ENCODE measurements around the gene SUSD1. TPM values are rescaled to one million over a fixed set of nuclear protein-coding genes. Genes with fewer than 3 reads are reported as not detected.
"Not testable (repeated sequence)": the region's sequence is repeated elsewhere in the genome, so short reads cannot be mapped to it uniquely, and the experiment has no call there.

Gene SUSD1
- total RNA-seq, 1 experiment from 2014 or later, result 15.4 TPM

- DNase-seq (ENCODE audit: low spot score), result no peak
These were observed 45.9 kb downstream of the SUSD1 start for GRCh38 chr9:112129246-112129645.

DNA sequence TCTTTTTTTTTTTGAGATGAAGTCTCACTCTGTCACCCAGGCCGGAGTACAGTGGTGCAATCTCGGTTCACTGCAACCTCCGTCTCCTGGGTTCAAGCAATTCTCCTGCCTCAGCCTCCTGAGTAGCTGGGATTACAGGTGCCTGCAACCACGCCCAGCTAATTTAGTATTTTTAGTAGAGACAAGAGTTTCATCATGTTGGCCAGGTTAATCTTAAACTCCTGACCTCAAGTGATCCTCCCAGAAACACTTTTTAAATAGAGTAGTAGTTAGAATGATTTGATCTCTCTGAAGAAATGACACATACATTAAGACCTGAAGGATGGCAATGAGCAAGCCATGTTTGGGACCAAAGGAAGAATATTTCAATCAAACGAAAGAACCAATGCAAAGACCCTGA, 46.7 kb downstream of the SUSD1 start:
- DNase-seq (ENCODE audit: low spot score), result not testable (repeated sequence)

DNA sequence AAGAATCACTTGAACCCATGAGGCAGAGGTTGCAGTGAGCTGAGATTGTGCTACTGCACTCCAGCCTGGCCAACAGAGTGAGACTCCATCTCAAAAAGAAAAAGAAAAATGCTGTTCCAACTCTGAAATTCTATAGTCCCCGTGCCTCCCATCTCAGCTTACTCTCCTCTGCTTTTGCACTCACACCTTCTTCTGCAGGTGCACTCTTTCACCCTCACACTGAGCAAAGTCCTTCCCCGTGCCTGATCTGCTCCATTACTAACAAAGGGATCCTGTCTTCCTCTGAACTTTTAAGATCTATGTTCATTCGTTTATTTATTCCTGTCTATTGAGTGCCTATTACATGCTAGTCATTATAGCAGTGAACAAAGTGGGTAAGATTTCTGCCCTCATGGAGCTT, 47.8 kb downstream of the SUSD1 start:
- DNase-seq (ENCODE audit: low spot score), result no peak

DNA sequence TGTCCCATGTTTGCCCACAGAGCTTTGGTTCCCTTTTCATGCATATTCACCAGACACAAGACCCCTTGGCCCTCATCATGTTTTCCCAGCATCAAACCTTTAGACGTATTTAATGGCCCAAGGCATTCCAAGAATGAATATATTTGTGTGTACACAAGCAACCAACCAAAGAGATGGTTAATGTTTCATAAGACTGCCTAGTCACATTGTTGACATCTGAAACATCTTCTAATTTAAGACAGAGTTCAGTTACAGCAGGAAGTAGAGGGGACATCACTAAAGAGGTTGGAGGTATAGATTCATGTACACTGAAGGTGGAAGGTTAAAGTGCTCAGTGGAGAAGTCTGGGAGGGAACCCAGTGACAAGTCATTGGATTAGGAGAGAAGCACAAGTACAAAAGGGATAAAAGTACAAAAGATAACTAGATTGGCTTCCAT, 49.1 kb downstream of the SUSD1 start:
- DNase-seq (ENCODE audit: low spot score), result no peak

DNA sequence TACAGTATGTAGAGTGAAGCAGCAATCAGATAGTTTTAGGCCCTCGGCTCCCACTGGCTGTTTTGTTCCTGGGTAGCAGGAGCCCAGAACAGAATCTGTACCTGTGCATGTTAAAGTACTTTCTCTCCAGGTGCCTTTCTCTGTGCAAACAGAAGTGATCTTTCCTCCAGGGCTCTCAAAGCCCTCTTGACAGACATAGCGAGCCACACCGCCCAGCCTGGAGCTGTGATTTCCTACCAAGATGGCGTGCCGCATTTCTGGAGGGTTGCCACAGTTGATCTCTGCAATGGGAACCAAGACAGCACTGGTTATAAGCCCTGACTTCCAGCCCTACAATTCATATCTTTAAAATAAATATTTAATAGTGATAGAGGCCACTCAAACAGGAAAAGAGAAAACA, 50.9 kb downstream of the SUSD1 start:
- DNase-seq (ENCODE audit: low spot score), result no peak

DNA sequence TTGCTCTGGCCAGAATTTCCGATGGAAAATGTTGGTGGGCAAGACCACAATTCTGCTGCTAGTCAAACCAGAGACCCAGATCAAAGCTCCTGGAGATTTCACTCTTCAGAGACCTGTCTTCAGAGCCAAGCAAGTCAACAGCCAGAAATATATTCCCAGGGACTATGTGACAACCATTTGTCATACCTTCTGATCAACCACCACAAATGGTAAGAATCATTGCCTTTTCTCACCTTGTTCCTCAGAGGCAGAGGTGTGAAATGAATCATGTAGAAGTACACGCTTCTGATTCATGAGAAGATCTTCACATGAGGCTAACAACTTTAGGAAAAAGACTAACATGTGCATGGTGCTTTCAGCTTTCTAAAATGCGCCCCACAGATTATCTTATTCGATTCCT, 53.5 kb downstream of the SUSD1 start:
- DNase-seq (ENCODE audit: low spot score), result no peak

- DNase-seq (ENCODE audit: low spot score), result no peak
These were observed 54.6 kb downstream of the SUSD1 start for GRCh38 chr9:112120439-112120925.

DNA sequence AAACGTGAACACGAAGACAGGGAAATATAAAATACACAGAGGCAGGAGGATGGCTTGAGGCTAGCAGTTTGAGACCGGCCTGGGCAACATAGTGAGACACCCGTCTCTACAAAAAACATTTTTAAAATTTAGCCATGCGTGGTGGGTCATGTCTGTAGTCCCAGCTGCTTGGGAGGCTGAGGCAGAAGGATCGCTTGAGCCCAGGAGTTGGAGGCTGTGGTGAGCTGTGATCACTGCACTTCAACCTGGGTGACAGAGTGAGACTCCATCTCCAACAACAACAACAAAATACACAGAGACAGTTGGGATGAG, 55.1 kb downstream of the SUSD1 start:
- DNase-seq (ENCODE audit: low spot score), result no peak

DNA sequence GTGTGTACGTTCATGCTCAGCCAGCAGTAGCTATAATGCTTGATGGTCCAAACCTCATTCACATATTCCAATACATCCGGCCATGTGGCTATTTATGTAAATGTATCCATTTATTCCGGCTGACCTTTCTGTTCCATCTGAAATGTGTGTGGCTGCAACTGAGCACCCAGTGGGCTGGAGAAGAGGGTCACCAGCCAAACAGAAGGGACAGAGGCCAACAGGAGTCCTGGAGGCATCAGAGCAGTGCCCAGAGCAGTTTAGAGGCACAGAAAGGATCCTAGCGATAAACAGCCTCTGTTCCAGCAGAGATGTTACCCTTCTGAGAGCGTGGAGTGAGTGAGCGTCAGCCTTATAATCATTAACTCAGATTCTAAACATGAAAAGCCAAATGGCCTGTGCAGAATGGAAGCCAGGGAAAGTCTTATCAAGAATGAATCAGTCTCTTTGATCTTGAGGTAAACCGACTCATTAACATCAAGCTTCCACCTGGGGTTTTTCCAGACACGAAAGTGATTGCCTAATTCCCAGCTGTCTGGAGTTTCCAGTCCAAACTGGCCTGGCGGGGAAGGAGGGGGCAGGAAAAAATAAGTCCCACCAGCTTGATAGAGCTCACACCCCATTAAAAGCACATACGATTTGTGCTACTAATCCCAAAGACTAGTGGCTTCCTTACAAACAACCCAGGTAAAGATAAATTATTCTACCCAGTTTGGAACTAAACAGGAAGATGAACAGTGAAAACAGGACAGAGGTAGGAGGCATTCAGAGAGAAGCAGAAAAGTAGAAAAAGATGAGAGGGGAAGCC, 55.7 kb downstream of the SUSD1 start:
- DNase-seq (ENCODE audit: low spot score), result peak; percentile 57

DNA sequence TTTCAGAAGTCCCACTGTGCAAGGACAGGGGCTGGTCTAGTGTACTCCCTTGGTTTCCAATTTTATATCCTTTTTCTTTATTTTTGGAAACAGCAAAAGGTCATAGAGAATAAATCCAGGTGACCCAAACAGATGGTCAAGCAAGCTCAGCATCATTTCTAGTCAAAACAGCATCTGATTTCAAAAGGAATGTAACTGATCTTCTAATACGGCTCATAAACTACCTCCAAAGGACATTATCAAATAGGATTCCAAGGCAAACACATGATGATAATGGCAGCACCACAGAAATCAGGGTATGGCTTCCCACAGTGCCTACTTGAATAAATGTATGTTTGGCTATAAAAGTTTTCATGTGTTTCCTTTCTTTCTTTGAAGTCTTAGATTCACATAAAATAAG, 57.1 kb downstream of the SUSD1 start:
- DNase-seq (ENCODE audit: low spot score), result no peak

DNA sequence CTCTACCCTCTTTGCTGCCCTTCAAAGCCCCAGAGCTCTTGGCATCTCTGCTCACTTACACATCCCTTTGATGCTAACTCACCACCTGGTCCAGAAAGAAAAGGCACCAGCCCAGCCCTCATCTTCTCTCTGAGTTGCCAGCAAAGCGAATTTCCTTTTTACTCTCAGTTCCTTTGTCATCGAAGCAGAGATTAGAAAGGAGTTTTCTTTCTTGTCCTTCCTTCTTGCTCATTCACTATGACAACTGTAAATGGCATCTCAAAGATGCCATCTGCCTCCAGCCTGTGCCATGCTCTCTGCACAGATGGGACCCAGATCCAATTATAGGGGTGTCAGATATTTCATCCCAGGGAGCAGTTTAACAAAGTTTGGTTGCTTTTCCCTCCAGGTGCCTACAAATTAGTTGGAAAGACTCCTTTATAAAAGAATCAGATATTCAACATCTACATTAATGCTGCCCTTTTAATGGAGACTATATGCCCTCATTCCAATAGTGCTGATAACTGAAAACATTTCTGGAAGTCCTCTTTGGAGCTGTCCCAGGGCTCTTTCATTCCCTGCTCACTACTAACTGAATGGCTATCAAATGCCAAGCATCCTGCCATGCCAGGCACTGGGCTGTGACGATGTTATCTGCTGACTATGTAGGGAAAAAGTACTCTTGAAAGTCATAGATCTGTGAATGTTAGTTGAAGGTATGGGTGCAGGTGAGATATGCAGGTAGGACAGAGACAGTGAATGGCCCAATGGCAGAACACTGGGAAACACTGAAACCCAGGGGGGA, 58.9 kb downstream of the SUSD1 start:
- DNase-seq (ENCODE audit: low spot score), result no peak

GRCh38 chr9:112115109-112115508, 60.0 kb downstream of the SUSD1 start:
- DNase-seq (ENCODE audit: low spot score), result no peak

GRCh38 chr9:112112941-112113681, 62.0 kb downstream of the SUSD1 start:
- peak; percentile 54 for DNase-seq (ENCODE audit: low spot score)

DNA sequence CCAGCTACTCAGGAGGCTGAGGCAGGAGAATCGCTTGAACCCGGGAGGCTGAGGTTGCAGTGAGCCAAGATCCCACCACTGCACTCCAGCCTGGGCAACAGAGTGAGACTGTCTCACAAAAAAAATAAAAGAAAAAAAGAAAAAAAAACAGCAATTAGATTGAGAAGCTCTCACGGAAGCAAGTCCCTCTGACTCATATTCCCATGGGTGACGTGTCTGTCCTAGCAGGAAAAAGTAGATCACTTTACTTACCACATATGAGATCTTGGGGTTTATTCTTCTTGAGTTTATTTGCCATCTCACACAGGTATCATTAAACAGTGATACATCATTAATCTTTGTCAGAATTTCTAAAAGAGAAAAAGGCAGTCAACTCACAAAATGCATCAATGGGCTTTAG, 62.6 kb downstream of the SUSD1 start:
- peak; percentile 88 for DNase-seq (ENCODE audit: low spot score)

DNA sequence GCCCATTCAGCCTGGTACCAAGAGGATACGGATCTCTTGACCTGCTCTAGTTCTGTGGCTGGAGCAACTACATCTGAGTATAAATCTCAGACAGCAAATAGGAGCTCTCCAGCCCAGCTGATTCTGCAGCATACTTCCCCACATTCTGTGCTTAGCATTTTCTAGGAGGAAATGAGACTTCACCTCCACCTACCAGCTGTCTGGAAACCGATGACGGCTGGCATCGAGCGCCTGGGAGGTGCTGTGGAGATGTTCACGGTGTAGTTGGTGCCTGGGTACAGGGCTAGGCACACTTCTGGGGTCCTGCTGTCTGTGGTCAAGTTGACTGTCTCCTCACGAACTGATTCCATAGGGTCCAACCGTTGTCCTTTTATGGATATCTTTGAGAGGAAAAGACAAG, 63.6 kb downstream of the SUSD1 start:
- no peak for DNase-seq (ENCODE audit: low spot score)

DNA sequence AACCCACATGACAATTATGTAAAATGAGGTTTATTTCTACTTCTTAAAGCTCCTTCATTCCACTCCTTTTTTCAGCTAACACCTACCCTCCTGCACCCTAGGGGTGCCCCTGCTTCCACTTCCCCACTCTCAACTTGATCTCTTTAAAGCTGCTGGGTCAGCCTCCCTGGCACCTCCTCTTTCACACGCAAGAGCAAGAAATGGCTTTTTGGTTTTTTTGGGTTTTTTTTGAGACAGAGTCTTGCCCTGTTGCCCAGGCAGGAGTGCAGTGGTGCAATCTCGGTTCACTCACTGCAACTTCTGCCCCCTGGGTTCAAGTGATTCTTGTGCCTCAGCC, 64.4 kb downstream of the SUSD1 start:
- DNase-seq (ENCODE audit: low spot score), result no peak

- DNase-seq (ENCODE audit: low spot score), result peak; percentile 4
These were observed 64.9 kb downstream of the SUSD1 start for GRCh38 chr9:112110094-112110776.

GRCh38 chr9:112104901-112105300, 70.2 kb downstream of the SUSD1 start:
- DNase-seq (ENCODE audit: low spot score), result no peak

DNA sequence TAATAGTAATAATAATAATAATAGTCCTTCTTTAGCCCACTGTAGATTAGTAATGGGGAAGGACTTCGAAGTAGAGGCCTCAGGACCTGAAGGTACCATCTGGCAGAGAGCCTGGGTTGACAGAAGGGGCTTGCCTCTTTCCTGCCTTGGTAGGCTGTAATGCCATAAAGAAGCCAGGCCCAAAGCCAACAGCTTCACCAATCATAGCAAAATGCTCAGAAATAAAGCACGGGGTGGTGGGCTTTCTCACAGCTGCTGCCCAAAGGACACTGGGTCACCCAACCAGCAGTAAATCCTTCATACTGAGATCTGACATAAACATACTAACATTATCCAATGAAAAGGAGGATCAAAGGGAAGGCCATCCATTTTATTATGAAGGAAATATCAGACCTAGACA, 70.7 kb downstream of the SUSD1 start:
- no peak for DNase-seq (ENCODE audit: low spot score)

DNA sequence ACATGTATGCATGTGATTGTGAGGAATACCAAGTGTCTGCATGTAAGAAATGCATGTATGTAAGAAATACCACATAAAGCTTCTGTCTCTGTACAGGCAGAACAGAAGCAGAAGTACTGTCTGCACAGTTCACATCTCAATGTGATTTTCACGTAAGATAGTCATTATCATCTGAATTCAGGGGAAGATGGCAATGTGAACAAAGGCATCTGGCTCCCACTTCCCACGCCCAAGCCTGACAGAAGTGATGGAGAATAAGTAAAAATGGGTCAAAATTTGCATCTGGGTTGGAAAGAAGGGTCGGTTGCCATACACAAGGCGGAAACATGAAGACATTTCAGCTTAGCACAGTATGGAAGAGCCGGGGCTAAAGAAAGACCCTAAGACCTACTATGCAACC, 71.7 kb downstream of the SUSD1 start:
- no peak for DNase-seq (ENCODE audit: low spot score)

- peak; percentile 63 for DNase-seq (ENCODE audit: low spot score)
These were observed 77.1 kb downstream of the SUSD1 start for GRCh38 chr9:112097712-112098688.

Data from A172 (cell line).